GM23338 (cell line): ENCODE data around the gene MAGI3. TPM values are rescaled to one million over a fixed set of nuclear protein-coding genes. Genes with fewer than 3 reads are reported as not detected.

Experiments used
- ATAC-seq: fragments of 200-7000 bp; cut with Tn5 transposase; 3 replicates; pipeline ENCODE4 v1.9.1; 2020
- DNase-seq: peaks from one replicate; pipeline ENCODE4 v3.0.0-alpha.2; 2015; ENCODE audit warnings: low spot score
- H2AFZ ChIP-seq: fragments of 200-600 bp; sonication (generic); 2 replicates; pipeline ENCODE4 v1.8.0; 2016; ENCODE audit warnings: antibody characterized with exemption, mild to moderate bottlenecking, moderate library complexity
- H3F3A ChIP-seq: fragments of 200-600 bp; sonication (generic); replicated peaks from 2 replicates; pipeline ENCODE4 v1.8.0; 2017; ENCODE audit warnings: antibody characterized with exemption, mixed run types, low read depth
- H3K27ac ChIP-seq: fragments of 200-600 bp; sonication (generic); 2 replicates; pipeline ENCODE4 v1.6.1; 2016; ENCODE audit warnings: low read depth
- H3K27me3 ChIP-seq: fragments of 200-600 bp; sonication (generic); 2 replicates; pipeline ENCODE4 v1.8.0; 2016; ENCODE audit warnings: mild to moderate bottlenecking, mixed run types, moderate library complexity; ENCODE audit not compliant: insufficient read depth
- H3K36me3 ChIP-seq: fragments of 200-600 bp; sonication (generic); 2 replicates; pipeline ENCODE4 v1.8.0; 2016; ENCODE audit warnings: mild to moderate bottlenecking; ENCODE audit not compliant: insufficient read depth
- H3K4me1 ChIP-seq: fragments of 200-600 bp; sonication (generic); 2 replicates; pipeline ENCODE4 v1.8.0; 2016; ENCODE audit warnings: mild to moderate bottlenecking, moderate library complexity; ENCODE audit not compliant: insufficient read depth
- H3K4me2 ChIP-seq: fragments of 200-600 bp; sonication (generic); 2 replicates; pipeline ENCODE4 v1.7.1; 2017; ENCODE audit warnings: mixed run types
- H3K4me3 ChIP-seq: fragments of 200-600 bp; sonication (generic); 2 replicates; pipeline ENCODE4 v1.6.1; 2016; ENCODE audit warnings: mixed run types
- H3K79me2 ChIP-seq: fragments of 200-600 bp; sonication (generic); replicated peaks from 2 replicates; pipeline ENCODE4 v1.8.0; 2017; ENCODE audit warnings: mild to moderate bottlenecking; ENCODE audit not compliant: insufficient read depth
- H3K9me2 ChIP-seq: fragments of 200-600 bp; sonication (generic); 2 replicates; pipeline ENCODE4 v1.8.0; 2017; ENCODE audit not compliant: insufficient read depth
- H4K20me1 ChIP-seq: fragments of 200-600 bp; sonication (generic); replicated peaks from 2 replicates; pipeline ENCODE4 v1.8.0; 2017; ENCODE audit warnings: mild to moderate bottlenecking; ENCODE audit not compliant: insufficient read depth
- H3K27ac Mint-ChIP-seq: 2 replicates; pipeline ENCODE4 v1.8.0; 2020; ENCODE audit warnings: inconsistent platforms, mild to moderate bottlenecking, moderate library complexity, mixed read lengths
- H3K27me3 Mint-ChIP-seq: 3 replicates; pipeline ENCODE4 v1.8.0; 2022; ENCODE audit warnings: low read depth, mild to moderate bottlenecking, moderate library complexity, mixed read lengths, inconsistent platforms; ENCODE audit not compliant: insufficient read depth, poor library complexity
- H3K36me3 Mint-ChIP-seq: 3 replicates; pipeline ENCODE4 v1.8.0; 2021; ENCODE audit warnings: low read depth, mild to moderate bottlenecking, inconsistent platforms, moderate library complexity, mixed read lengths
- H3K4me1 Mint-ChIP-seq: 3 replicates; pipeline ENCODE4 v1.8.0; 2020; ENCODE audit warnings: mild to moderate bottlenecking, inconsistent platforms, mixed read lengths
- H3K4me3 Mint-ChIP-seq: 3 replicates; pipeline ENCODE4 v1.8.0; 2021; ENCODE audit warnings: moderate library complexity, mild to moderate bottlenecking, inconsistent platforms, mixed read lengths
- H3K9me3 Mint-ChIP-seq: 3 replicates; pipeline ENCODE4 v1.8.0; 2020; ENCODE audit warnings: moderate library complexity, mild to moderate bottlenecking, inconsistent platforms, mixed read lengths
- CTCF ChIP-seq, 2 experiments: fragments of 200-600 bp in 1 of 2; sonication (generic) in 1 of 2; conservative IDR thresholded peaks; 2 replicates each; pipeline versions ENCODE4 v1.5.1 to v1.6.1; 2016 to 2017; ENCODE audit warnings: antibody characterized with exemption in 2 of 2, low read depth in 2 of 2, mild to moderate bottlenecking in 2 of 2, moderate library complexity in 1 of 2
- ETS1 ChIP-seq: IDR thresholded peaks from 2 replicates; pipeline ENCODE4 v1.6.1; 2016; ENCODE audit warnings: antibody characterized with exemption
- EZH2 ChIP-seq: fragments of 200-600 bp; sonication (generic); IDR thresholded peaks from one replicate; pipeline ENCODE4 v1.8.0; 2017; ENCODE audit warnings: antibody characterized with exemption, mild to moderate bottlenecking, low read depth; ENCODE audit not compliant: unreplicated experiment
- JUNB ChIP-seq: IDR thresholded peaks from one replicate; pipeline ENCODE4 v1.6.1; 2016; ENCODE audit warnings: antibody characterized with exemption; ENCODE audit not compliant: unreplicated experiment
- NANOG ChIP-seq: IDR thresholded peaks from 2 replicates; pipeline ENCODE4 v1.6.1; 2016; ENCODE audit warnings: antibody characterized with exemption, borderline replicate concordance
- POLR2AphosphoS5 ChIP-seq: IDR thresholded peaks from 2 replicates; pipeline ENCODE4 v1.6.1; 2016; ENCODE audit warnings: antibody characterized with exemption, low read depth
- REST ChIP-seq: IDR thresholded peaks from one replicate; pipeline ENCODE4 v1.6.1; 2018; ENCODE audit warnings: antibody characterized with exemption; ENCODE audit not compliant: unreplicated experiment
- STAT1 ChIP-seq: IDR thresholded peaks from one replicate; pipeline ENCODE4 v1.6.1; 2016; ENCODE audit warnings: antibody characterized with exemption; ENCODE audit not compliant: unreplicated experiment
- ZNF114 ChIP-seq: fragments of 250-450 bp; sonication (Bioruptor Pico); IDR thresholded peaks from 2 replicates; pipeline ENCODE4 v1.5.0; 2020; ENCODE audit warnings: mild to moderate bottlenecking, moderate library complexity
- ZNF331 ChIP-seq: fragments of 250-450 bp; sonication (Bioruptor Pico); IDR thresholded peaks from 2 replicates; pipeline ENCODE4 v1.5.0; 2020; ENCODE audit warnings: low read depth, mild to moderate bottlenecking, moderate library complexity
- polyA plus RNA-seq: library from polyadenylated mRNA; unstranded; fragments of >200 nt; fragmentation: Nextera tagmentation; extraction: Ambion mirVana; gene quantifications from 2 replicates; pipeline ENCODE4 v1.2.1, GENCODE V29; 2016
- total RNA-seq: library from RNA; depleted of rRNA; stranded (reverse); fragments of >200 nt; shearing (Covaris generic); gene quantifications from 2 replicates; pipeline ENCODE4 v1.2.3, GENCODE V29; 2014

Gene MAGI3
- total and polyA plus RNA-seq, 2 experiments from 2014 or later: 3.9 to 10.0 TPM

- Histone ChIP-seq H3K27ac (no peak overlapping the region), H3K4me2 (no peak overlapping the region), H3K36me3 (no peaks in the 10 kb centered on the region), H3K27me3 (peaks cover 18% of the 10 kb centered on the region), H3K4me3 (no peak overlapping the region), H3K79me2 (peaks cover 42% of the 10 kb centered on the region), H4K20me1 (no peaks in the 10 kb centered on the region; the same call in 1 of the 2 replicates), H3K4me1 (peaks cover 12% of the 10 kb centered on the region), H3F3A (peaks cover 5% of the 10 kb centered on the region), H2AFZ (no peak overlapping the region), H3K9me2 (no peaks in the 10 kb centered on the region)
- TF ChIP-seq EZH2 (no peak), NANOG (no peak), ETS1 (no peak)
- Mint-ChIP-seq H3K27me3 (peaks cover 8% of the 10 kb centered on the region), H3K4me1 (peaks cover 13% of the 10 kb centered on the region), H3K9me3 (no peaks in the 10 kb centered on the region), H3K4me3 (no peak overlapping the region), H3K36me3 (no peaks in the 10 kb centered on the region), H3K27ac (no peak overlapping the region)
- ATAC-seq: no peak
- DNase-seq: no peak
These were observed 3.9 kb downstream of the MAGI3 start for GRCh38 chr1:113394043-113394862.

- Histone ChIP-seq H3K36me3 (no peaks in the 10 kb centered on the region), H3K4me2 (no peak overlapping the region), H3K27me3 (peaks cover 18% of the 10 kb centered on the region), H3K4me1 (peaks cover 9% of the 10 kb centered on the region; the same call in 1 of the 2 replicates), H4K20me1 (no peaks in the 10 kb centered on the region; the same call in 1 of the 2 replicates), H3K4me3 (no peak overlapping the region), H3K9me2 (no peaks in the 10 kb centered on the region), H3K79me2 (peaks cover 44% of the 10 kb centered on the region), H3F3A (no peaks in the 10 kb centered on the region; the same call in 1 of the 2 replicates), H3K27ac (no peak overlapping the region), H2AFZ (no peak overlapping the region)
- H3K27me3 Mint-ChIP-seq: peaks cover 8% of the 10 kb centered on the region
- H3K4me1 Mint-ChIP-seq: peaks cover 8% of the 10 kb centered on the region
- no peak overlapping the region for H3K27ac Mint-ChIP-seq
- H3K4me3 Mint-ChIP-seq: no peak overlapping the region
- H3K36me3 Mint-ChIP-seq: no peaks in the 10 kb centered on the region
- DNase-seq (no peak), ATAC-seq (no peak)
- H3K9me3 Mint-ChIP-seq: no peaks in the 10 kb centered on the region
- TF ChIP-seq EZH2 (no peak), CTCF (conservative IDR thresholded peaks at IDR 0.05; ENCODE audit: low read depth in 2 of 2) (no peak), JUNB (no peak), REST (no peak), NANOG (no peak), ZNF331 (CRISPR knock-in tag) (no peak), ZNF114 (CRISPR knock-in tag) (no peak), STAT1 (no peak), POLR2AphosphoS5 (no peak)
These were observed 4.5 kb downstream of the MAGI3 start for GRCh38 chr1:113394863-113395259.
